GM18861 (cell line): ENCODE data around the gene BTNL2.
"Not testable (repeated sequence)": the region's sequence is repeated elsewhere in the genome, so short reads cannot be mapped to it uniquely, and the experiment has no call there.

ENCODE experiments used
- ATAC-seq: cut with Tn5 transposase; IDR thresholded peaks from one replicate; pipeline ENCODE4 v1.9.1; 2021; ENCODE audit not compliant: unreplicated experiment

BTNL2 gene

GRCh38 chr6:32406857-32407256 is at the start of gene BTNL2:
BTNL2 (minus strand) TSS chr6:32407181; CDS start chr6:32407123, 58 bp downstream.
- no peak for ATAC-seq

- no peak for ATAC-seq
Measured at GRCh38 chr6:32449088-32449736, 42.2 kb upstream of the BTNL2 start.

- no peak for ATAC-seq
Measured at GRCh38 chr6:32447932-32448331, 41.0 kb upstream of the BTNL2 start.

GRCh38 chr6:32445321-32445854 is 38.4 kb upstream of the BTNL2 start:
- no peak for ATAC-seq

- ATAC-seq = no peak
Measured at GRCh38 chr6:32444433-32444832, 37.5 kb upstream of the BTNL2 start.

GRCh38 chr6:32442977-32443552 is 36.1 kb upstream of the BTNL2 start:
- no peak for ATAC-seq

- no peak for ATAC-seq
Measured at GRCh38 chr6:32442243-32442667, 35.3 kb upstream of the BTNL2 start.

GRCh38 chr6:32439602-32440214 is 32.7 kb upstream of the BTNL2 start, which contains the start of gene HLA-DRA:
HLA-DRA (plus strand) TSS chr6:32439887; CDS start chr6:32439951, 64 bp downstream.
- ATAC-seq = peak; percentile 60

GRCh38 chr6:32439139-32439538 is 32.2 kb upstream of the BTNL2 start:
- no peak for ATAC-seq

- peak; percentile 75 for ATAC-seq
Measured at GRCh38 chr6:32436995-32437836, 30.2 kb upstream of the BTNL2 start.

GRCh38 chr6:32436186-32436585 is 29.2 kb upstream of the BTNL2 start:
- no peak for ATAC-seq

GRCh38 chr6:32433950-32434349 is 27.0 kb upstream of the BTNL2 start:
- not testable (repeated sequence) for ATAC-seq

GRCh38 chr6:32432050-32432450 is 25.1 kb upstream of the BTNL2 start:
- no peak for ATAC-seq

- no peak for ATAC-seq
Measured at GRCh38 chr6:32431142-32431541, 24.2 kb upstream of the BTNL2 start.

GRCh38 chr6:32430179-32430578 is 23.2 kb upstream of the BTNL2 start:
- no peak for ATAC-seq

- no peak for ATAC-seq
Measured at GRCh38 chr6:32427934-32428474, 21.0 kb upstream of the BTNL2 start.

GRCh38 chr6:32427218-32427617 is 20.2 kb upstream of the BTNL2 start:
- ATAC-seq = no peak

GRCh38 chr6:32426338-32426737 is 19.4 kb upstream of the BTNL2 start:
- no peak for ATAC-seq

GRCh38 chr6:32424589-32425300 is 17.8 kb upstream of the BTNL2 start:
- no peak for ATAC-seq

- ATAC-seq = no peak
Measured at GRCh38 chr6:32416036-32416435, 9.1 kb upstream of the BTNL2 start.
